ENCODE data around the gene CARD19.

- TF ChIP-seq EZH2 (IDR thresholded peaks at IDR 0.05; ENCODE audit: insufficient read depth, poor library complexity, severe bottlenecking), result no peak
- no peak for TF ChIP-seq EZH2phosphoT487 (IDR thresholded peaks at IDR 0.05; ENCODE audit: insufficient read depth, low read depth)
These were observed 9.6 kb downstream of the CARD19 start for GRCh38 chr9:93105620-93106019.
